K562 (cell line): ENCODE measurements around the gene PRCD. TPM values are rescaled to one million over a fixed set of nuclear protein-coding genes. Genes with fewer than 3 reads are reported as not detected.

Source experiments
- ATAC-seq: fragments of 200-7000 bp; cut with Tn5 transposase; 3 replicates; pipeline ENCODE4 v1.9.1; 2020; ENCODE audit warnings: moderate library complexity
- BruUV-seq: library from RNA; stranded (reverse); fragments of 400-500 nt; replicated peaks from 2 replicates; lab custom pipeline; 2021; lab: Mats Ljungman, UMichigan
- CTCF ChIA-PET: fragments of 300-600 bp; formaldehyde crosslinking; extraction: SDS; loops from one replicate; lab custom pipeline; 2021; ENCODE audit warnings: low intra/inter-chr PET ratio; lab: Yijun Ruan, JAX
- POLR2A ChIA-PET: fragments of 300-600, 350-650 bp; sonication (Branson Sonifier 250); formaldehyde crosslinking; extraction: SDS; loops from one replicate; lab custom pipeline; 2021; ENCODE audit warnings: antibody characterized with exemption, inconsistent platforms; lab: Yijun Ruan, JAX
- DNase-seq, 4 experiments: peaks; one replicate each; pipeline versions ENCODE4 v3.0.0 to v3.0.0-alpha.2; 2011 to 2018; ENCODE audit warnings: low spot score in 3 of 4, mixed read lengths in 3 of 4; ENCODE audit errors: extremely low read depth in 1 of 4
- FAIRE-seq: peaks from 2 replicates; lab custom pipeline; 2011; peaks lifted over from hg19 to GRCh38; lab: Jason Lieb, UNC
- H2AFZ ChIP-seq: 2 replicates; pipeline ENCODE4 v1.6.0; 2011; ENCODE audit warnings: low read depth, low read length, control low read depth, inconsistent platforms
- H3K27ac ChIP-seq: fragments of 200-600 bp; 3 replicates; pipeline ENCODE4 v1.8.0; 2011; ENCODE audit warnings: low read depth, mild to moderate bottlenecking, control low read depth, inconsistent platforms, low read length, moderate library complexity, mixed read lengths; ENCODE audit errors: extremely low read depth
- H3K27me3 ChIP-seq, 2 experiments: fragments of 300-600 bp in 1 of 2; 2 replicates in 1 of 2; 3 replicates in 1 of 2; pipeline versions ENCODE4 v1.6.0 to v1.8.0; 2011; ENCODE audit warnings: inconsistent platforms in 2 of 2, low read length in 2 of 2, mild to moderate bottlenecking in 1 of 2, mixed read lengths in 1 of 2, moderate library complexity in 1 of 2; ENCODE audit not compliant: control insufficient read depth in 2 of 2, insufficient read depth in 2 of 2
- H3K36me3 ChIP-seq: fragments of 300-600 bp; 3 replicates; pipeline ENCODE4 v1.8.0; 2011; ENCODE audit warnings: mild to moderate bottlenecking, low read length, inconsistent platforms; ENCODE audit not compliant: control insufficient read depth, insufficient read depth
- H3K4me1 ChIP-seq, 2 experiments: fragments of 200-600 bp in 1 of 2; replicated peaks in 1 of 2; 2 replicates in 1 of 2; 3 replicates in 1 of 2; pipeline versions ENCODE4 v1.5.1 to v1.8.0; 2011; ENCODE audit warnings: inconsistent platforms in 2 of 2, low read length in 2 of 2, mild to moderate bottlenecking in 1 of 2, mixed read lengths in 1 of 2, moderate library complexity in 1 of 2; ENCODE audit not compliant: control insufficient read depth in 2 of 2, insufficient read depth in 2 of 2
- H3K4me2 ChIP-seq: 2 replicates; pipeline ENCODE4 v1.6.1; 2011; ENCODE audit warnings: low read length, control low read depth, inconsistent platforms, mixed read lengths; ENCODE audit not compliant: insufficient read depth
- H3K4me3 ChIP-seq: fragments of 200-600 bp; sonication (generic), shearing (Covaris generic); 2 replicates; pipeline ENCODE4 v1.5.1; 2016; ENCODE audit warnings: control low read depth, inconsistent platforms
- H3K79me2 ChIP-seq: fragments of 200-600 bp; 3 replicates; pipeline ENCODE4 v1.8.0; 2011; ENCODE audit warnings: low read length, inconsistent platforms; ENCODE audit not compliant: control insufficient read depth, insufficient read depth
- H3K9ac ChIP-seq, 2 experiments: 2 replicates each; pipeline versions ENCODE4 v1.6.0 to v1.6.1; 2011; ENCODE audit warnings: low read depth in 2 of 2, low read length in 2 of 2, control low read depth in 1 of 2, inconsistent platforms in 1 of 2, mild to moderate bottlenecking in 1 of 2, mixed read lengths in 1 of 2; ENCODE audit not compliant: insufficient read depth in 1 of 2
- H3K9me1 ChIP-seq: one replicate; pipeline ENCODE4 v1.6.0; 2011; ENCODE audit warnings: inconsistent platforms, mild to moderate bottlenecking, low read length, moderate library complexity; ENCODE audit not compliant: control insufficient read depth, insufficient read depth
- H3K9me3 ChIP-seq: replicated peaks from 2 replicates; pipeline ENCODE4 v1.5.1; 2011; ENCODE audit warnings: low read depth, low read length, inconsistent platforms; ENCODE audit not compliant: control insufficient read depth, insufficient read depth
- H4K20me1 ChIP-seq: replicated peaks from 2 replicates; pipeline ENCODE4 v1.6.1; 2011; ENCODE audit warnings: low read length, inconsistent platforms, mixed read lengths; ENCODE audit not compliant: control insufficient read depth, insufficient read depth
- TFE3 ChIP-seq: fragments of 450-650 bp; formaldehyde crosslinking; IDR thresholded peaks from 2 replicates; pipeline ENCODE4 v1.4.0; 2020; ENCODE audit warnings: mild to moderate bottlenecking, mixed read lengths
- VEZF1 ChIP-seq: fragments of 200-800 bp; sonication (Bioruptor generic); IDR thresholded peaks from 2 replicates; pipeline ENCODE4 v1.6.1; 2017; ENCODE audit warnings: missing genetic modification characterization, missing compliant biosample characterization
- ZNF121 ChIP-seq: sonication (generic); formaldehyde crosslinking; conservative IDR thresholded peaks from 2 replicates; pipeline ENCODE4 v1.8.0; 2022; ENCODE audit warnings: missing genetic modification reagents
- WGBS: fragments of 100-300 bp; shearing (Covaris generic); methylation state at CpG from one replicate; pipeline ENCODE4 v1.1.6; 2016; ENCODE audit warnings: low coverage, mixed read lengths; ENCODE audit not compliant: insufficient coverage; ENCODE audit errors: missing lambda C conversion rate; 5-methylcytosine and 5-hydroxymethylcytosine counted together
- in situ Hi-C: fragments of 300-500 bp; cut with MboI; formaldehyde crosslinking; loops from 4 replicates; pipeline ENCODE4 v1.15.0; 2018; ENCODE audit warnings: inconsistent platforms, mixed read lengths
- intact Hi-C: fragments of 100-400 bp; cut with micrococcal nuclease; formaldehyde crosslinking; loops from 2 replicates; pipeline ENCODE4 v1.14.2; 2022
- polyA plus RNA-seq, 8 experiments: library from polyadenylated mRNA; depleted of rRNA in 4 of 8; stranded (reverse) in 5 of 8; unstranded in 3 of 8; fragments of >200 nt; fragmentation: Nextera tagmentation in 2 of 8; fragmentation: Illumina TruSeq in 1 of 8; extraction: Ambion mirVana in 2 of 8; extraction: Trizol in 1 of 8; gene quantifications; 2 replicates each; pipeline versions ENCODE4 v1.2.1 to v1.2.3, GENCODE V29; 2011 to 2014; ENCODE audit warnings: inconsistent platforms in 1 of 8, missing spikeins in 1 of 8
- total RNA-seq, 7 experiments: library from RNA; depleted of rRNA in 6 of 7; stranded (reverse); fragments of >200 nt in 6 of 7; fragmentation: Illumina TruSeq in 2 of 7; extraction: Trizol in 2 of 7; gene quantifications; 2 replicates each; pipeline versions ENCODE4 v1.2.1 to v1.2.3, GENCODE V29; 2011 to 2021; ENCODE audit warnings: low replicate concordance in 1 of 7

PRCD gene
- total and polyA plus RNA-seq, 9 of the 15 experiments (the other 6 are each of a cell fraction or from before 2014, with no cell fraction given): 0.20 to 0.25 (median 0.21) TPM; not detected in 6

- TF ChIP-seq TFE3: no peak
- TF ChIP-seq, all 486 proteins: peak for 0
Measured at GRCh38 chr17:76543482-76543825, 3.6 kb downstream of the PRCD start (continued).

- H3K4me2 ChIP-seq: no peak overlapping the region
- peaks cover 11 to 58% of the 10 kb centered on the region in 2 experiments; a peak in 4 of 5 replicates for H3K4me1 ChIP-seq
- intact Hi-C loops: no loop called here
- no peak overlapping the region for H3K4me3 ChIP-seq
- H3K36me3 ChIP-seq: no peaks in the 10 kb centered on the region
- no peaks in the 10 kb centered on the region for H3K79me2 ChIP-seq
- H2AFZ ChIP-seq: no peak overlapping the region
- ChIA-PET POLR2A (interaction anchor here (0.6 to 1.8 kb wide), 7 partner anchors 9 to 129 kb away, joined by 3 to 10 read pairs (median 3); no protein-coding TSS in a partner anchor), CTCF (interaction anchor here (0.6 to 0.7 kb wide), 2 partner anchors 40 to 78 kb away, joined by 3 read pairs; no protein-coding TSS in a partner anchor)
- H4K20me1 ChIP-seq: no peaks in the 10 kb centered on the region
- H3K9me3 ChIP-seq: no peaks in the 10 kb centered on the region
- WGBS: 37% methylated on average over 22 of the region's 22 CpGs
- no peak overlapping the region for H3K27ac ChIP-seq
- H3K9me1 ChIP-seq: no peaks in the 10 kb centered on the region
- peak overlapping the region in 1 of 2 experiments; percentile 81; a peak in 2 of 4 replicates for H3K9ac ChIP-seq
- FAIRE-seq: no peak
- in situ Hi-C loops: no loop called here
- H3K27me3 ChIP-seq: no peaks in the 10 kb centered on the region
- TF ChIP-seq ZNF121 (CRISPR knock-in tag) (no peak), VEZF1 (peak; percentile 20; the same call in 1 of the 2 replicates)
- TF ChIP-seq, all 486 proteins: peak for 1
- BruUV-seq: no TSS peak
- ATAC-seq: no peak
- DNase-seq: no peak
Measured at GRCh38 chr17:76543826-76544545, 4.1 kb downstream of the PRCD start.
